Measurements from ENCODE around the gene EGFR.

DNA sequence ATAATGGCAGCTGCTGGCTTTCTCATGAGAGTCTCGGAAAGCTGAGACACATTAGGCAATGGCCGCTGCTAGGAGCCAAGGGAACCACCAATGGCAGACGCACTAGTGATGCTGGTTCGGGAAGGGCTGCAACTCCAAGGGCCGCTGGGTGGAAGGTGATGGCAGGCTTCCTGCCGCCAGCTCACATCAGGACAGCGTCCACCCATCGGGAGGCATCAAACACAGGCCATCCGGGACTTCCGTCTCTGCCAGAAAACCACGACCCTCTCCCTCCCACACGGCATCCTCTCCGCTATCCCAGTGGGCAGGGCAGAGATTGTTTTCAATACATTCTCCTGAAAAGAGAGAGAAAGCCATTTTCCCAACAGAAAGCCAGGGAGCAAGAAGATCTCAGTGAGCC is 27.5 kb upstream of the EGFR start:
- TF ChIP-seq CTCF (IDR thresholded peaks at IDR 0.05; ENCODE audit: low read depth, low read length, poor library complexity, severe bottlenecking) (no peak), EZH2phosphoT487 (IDR thresholded peaks at IDR 0.05; ENCODE audit: borderline replicate concordance, low read length) (no peak)
